ENCODE results near the gene TSPAN9. TPM values are rescaled to one million over a fixed set of nuclear protein-coding genes. Genes with fewer than 3 reads are reported as not detected.

TSPAN9 gene
- total RNA-seq, 3 donors from 2014 or later (not counting 1 experiment from before 2014, with no cell fraction given) = 0.86 to 1.6 (median 1.1) TPM

GRCh38 chr12:3242199-3242863 lies 165.2 kb downstream of the TSPAN9 start:
- Mint-ChIP-seq H3K27me3 (ENCODE audit: low read depth in 2 of 2) (no peaks in the 10 kb centered on the region), H3K9me3 (no peaks in the 10 kb centered on the region), H3K4me3 (no peak overlapping the region), H3K27ac (no peak overlapping the region), H3K36me3 (no peaks in the 10 kb centered on the region), H3K4me1 (no peaks in the 10 kb centered on the region)
- Histone ChIP-seq H3K36me3 (ENCODE audit: control insufficient read depth, insufficient read depth, low read length) (no peaks in the 10 kb centered on the region), H3K4me1 (ENCODE audit: control insufficient read depth, insufficient read depth, low read length) (no peaks in the 10 kb centered on the region), H3K9me3 (ENCODE audit: control insufficient read depth, insufficient read depth, low read length) (no peaks in the 10 kb centered on the region), H3K27ac (ENCODE audit: low read length) (no peak overlapping the region), H3K4me3 (ENCODE audit: low read length) (no peak overlapping the region), H3K27me3 (ENCODE audit: control insufficient read depth, insufficient read depth, low read length) (no peaks in the 10 kb centered on the region)
- 81% methylated on average over 10 of the region's 10 CpGs for WGBS (ENCODE audit: insufficient coverage)
- DNase-seq (no peak), ATAC-seq (no peak)
- intact Hi-C loops (cut with micrococcal nuclease) = no loop called here
- TF ChIP-seq CTCF (IDR thresholded peaks at IDR 0.05) = no peak

- 45% methylated on average over 14 of the region's 14 CpGs for WGBS (ENCODE audit: insufficient coverage)
- no peak overlapping the region for H3K4me3 Mint-ChIP-seq
Measured at GRCh38 chr12:3243376-3244084, 166.4 kb downstream of the TSPAN9 start.

GRCh38 chr12:3244219-3244750 lies 167.1 kb downstream of the TSPAN9 start:
- Mint-ChIP-seq H3K4me3 (no peak overlapping the region), H3K27me3 (ENCODE audit: low read depth in 2 of 2) (peaks cover 0 to 5% of the 10 kb centered on the region in 2 donors), H3K27ac (no peak overlapping the region), H3K4me1 (peaks cover 4 to 12% of the 10 kb centered on the region in 2 donors), H3K36me3 (no peaks in the 10 kb centered on the region), H3K9me3 (no peaks in the 10 kb centered on the region)
- no peak overlapping the region for H3K27ac ChIP-seq (ENCODE audit: low read length)
- H3K36me3 ChIP-seq (ENCODE audit: control insufficient read depth, insufficient read depth, low read length) = no peaks in the 10 kb centered on the region
- peaks cover 6% of the 10 kb centered on the region for H3K4me1 ChIP-seq (ENCODE audit: control insufficient read depth, insufficient read depth, low read length)
- no peak overlapping the region for H3K4me3 ChIP-seq (ENCODE audit: low read length)
- DNase-seq = no peak
- WGBS (ENCODE audit: insufficient coverage) = 86% methylated on average over 20 of the region's 20 CpGs
- intact Hi-C loops (cut with micrococcal nuclease) = no loop called here
- no peak for ATAC-seq
- no peaks in the 10 kb centered on the region for H3K9me3 ChIP-seq (ENCODE audit: control insufficient read depth, insufficient read depth, low read length)
- TF ChIP-seq CTCF (IDR thresholded peaks at IDR 0.05) = no peak
- no peaks in the 10 kb centered on the region for H3K27me3 ChIP-seq (ENCODE audit: control insufficient read depth, insufficient read depth, low read length)

More at GRCh38 chr12:3243376-3244084, 166.4 kb downstream of the TSPAN9 start:
- Mint-ChIP-seq H3K4me1 (peaks cover 0 to 4% of the 10 kb centered on the region in 2 donors), H3K36me3 (no peaks in the 10 kb centered on the region), H3K9me3 (no peaks in the 10 kb centered on the region), H3K27me3 (ENCODE audit: low read depth in 2 of 2) (peaks cover 0 to 3% of the 10 kb centered on the region in 2 donors), H3K27ac (no peak overlapping the region)
- H3K9me3 ChIP-seq (ENCODE audit: control insufficient read depth, insufficient read depth, low read length) = no peaks in the 10 kb centered on the region
- H3K4me1 ChIP-seq (ENCODE audit: control insufficient read depth, insufficient read depth, low read length) = no peaks in the 10 kb centered on the region
- H3K4me3 ChIP-seq (ENCODE audit: low read length) = no peak overlapping the region
- no peak overlapping the region for H3K27ac ChIP-seq (ENCODE audit: low read length)
- no peak for DNase-seq
- no peaks in the 10 kb centered on the region for H3K36me3 ChIP-seq (ENCODE audit: control insufficient read depth, insufficient read depth, low read length)
- TF ChIP-seq CTCF (IDR thresholded peaks at IDR 0.05) = no peak
- intact Hi-C loops (cut with micrococcal nuclease) = no loop called here
- H3K27me3 ChIP-seq (ENCODE audit: control insufficient read depth, insufficient read depth, low read length) = no peaks in the 10 kb centered on the region
- ATAC-seq = no peak

Measured in natural killer cell (primary cell).